Measurements from ENCODE around the gene FOXL2NB.

FOXL2NB gene

GRCh38 chr3:138933068-138933668 lies 13.8 kb upstream of the FOXL2NB start:
- no peak for DNase-seq (ENCODE audit: low read depth in 2 of 2)

DNA sequence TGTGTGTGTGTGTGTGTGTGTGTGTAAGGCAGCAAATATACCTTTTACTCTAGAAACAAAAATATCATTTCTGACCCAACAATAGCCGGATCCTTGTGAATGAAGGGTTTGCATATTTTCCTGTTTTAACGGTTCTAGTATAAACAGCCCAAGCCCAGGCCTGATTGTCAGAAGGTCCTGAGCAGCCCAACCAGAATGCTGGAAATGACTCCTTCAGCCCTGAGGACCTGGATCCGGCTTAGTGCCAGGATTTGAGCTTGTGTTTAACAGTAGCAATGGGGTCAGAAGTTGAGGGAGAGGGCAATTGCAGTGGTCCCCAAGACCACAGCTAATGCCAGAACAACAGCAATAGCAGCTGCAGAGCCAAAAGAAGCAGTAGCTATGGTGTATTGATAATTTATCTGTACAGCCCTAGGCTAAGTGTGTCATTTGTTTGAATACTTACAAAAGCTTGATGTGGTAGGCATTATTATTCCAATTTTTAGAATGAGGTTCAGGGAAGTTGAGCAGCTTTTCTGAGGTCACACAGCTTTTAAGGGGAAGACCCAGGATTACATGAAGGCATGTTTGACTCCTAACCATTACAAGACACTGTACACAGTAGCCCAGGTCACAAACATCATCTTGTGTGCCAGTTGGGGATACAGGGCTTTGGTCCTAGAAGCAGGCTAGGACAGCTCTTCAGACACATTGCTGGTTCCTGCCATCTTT lies 12.9 kb upstream of the FOXL2NB start:
- DNase-seq (ENCODE audit: low read depth in 2 of 2): no peak

GRCh38 chr3:138935505-138935862 lies 11.5 kb upstream of the FOXL2NB start:
- DNase-seq (ENCODE audit: low read depth in 2 of 2): no peak

DNA sequence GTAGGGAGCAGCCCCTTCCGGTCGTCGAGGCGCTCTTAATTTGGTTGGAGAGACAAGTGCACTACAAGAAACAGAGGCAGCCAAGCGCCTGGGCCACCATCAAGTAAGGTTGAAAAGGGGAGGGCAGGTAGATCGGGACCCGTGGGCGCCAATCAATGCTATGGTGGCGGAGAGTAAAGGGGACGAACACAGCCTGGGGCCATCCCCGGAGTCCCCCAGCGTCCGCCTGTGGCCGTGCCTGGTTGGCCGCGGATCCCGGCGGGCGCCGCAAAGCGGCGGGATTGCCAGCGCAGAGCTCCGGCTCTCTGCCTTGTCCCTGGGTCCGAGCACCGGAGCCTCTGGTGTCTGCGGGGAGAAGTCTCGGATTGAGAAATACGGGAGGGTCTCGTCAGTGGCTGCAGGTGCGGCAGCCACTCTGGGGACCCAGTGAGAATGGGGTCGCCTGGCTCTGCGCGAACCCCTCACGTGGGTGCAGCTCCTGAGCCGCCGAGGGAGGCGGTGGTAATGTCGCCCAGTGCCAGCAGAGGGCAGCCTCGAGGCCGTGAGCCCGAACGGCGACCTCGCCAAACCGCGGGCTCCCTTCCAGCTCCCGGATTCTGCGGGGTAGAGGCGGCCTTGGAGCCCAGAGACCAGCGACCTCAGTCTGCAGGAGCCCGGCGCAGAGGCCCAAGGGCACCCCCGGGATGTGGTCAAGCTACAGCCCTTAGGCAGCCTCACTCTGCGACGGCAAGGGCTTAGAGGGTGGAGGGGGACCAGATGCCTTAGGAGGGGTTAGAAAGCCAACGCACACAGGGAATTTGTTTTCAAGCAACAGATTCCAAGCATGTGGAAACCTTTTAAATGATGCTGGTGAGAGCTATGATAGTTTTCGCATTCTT lies 10.9 kb upstream of the FOXL2NB start:
- DNase-seq (ENCODE audit: low read depth in 2 of 2): peak; percentile 60 to 72

- no peak for DNase-seq (ENCODE audit: low read depth in 2 of 2)
Observed at GRCh38 chr3:138936741-138937689, 10.0 kb upstream of the FOXL2NB start.

- DNase-seq (ENCODE audit: low read depth in 2 of 2): no peak
Observed at GRCh38 chr3:138937690-138938055, 9.3 kb upstream of the FOXL2NB start.

- DNase-seq (ENCODE audit: low read depth in 2 of 2): no peak
Observed at GRCh38 chr3:138938056-138938876, 8.8 kb upstream of the FOXL2NB start.

DNA sequence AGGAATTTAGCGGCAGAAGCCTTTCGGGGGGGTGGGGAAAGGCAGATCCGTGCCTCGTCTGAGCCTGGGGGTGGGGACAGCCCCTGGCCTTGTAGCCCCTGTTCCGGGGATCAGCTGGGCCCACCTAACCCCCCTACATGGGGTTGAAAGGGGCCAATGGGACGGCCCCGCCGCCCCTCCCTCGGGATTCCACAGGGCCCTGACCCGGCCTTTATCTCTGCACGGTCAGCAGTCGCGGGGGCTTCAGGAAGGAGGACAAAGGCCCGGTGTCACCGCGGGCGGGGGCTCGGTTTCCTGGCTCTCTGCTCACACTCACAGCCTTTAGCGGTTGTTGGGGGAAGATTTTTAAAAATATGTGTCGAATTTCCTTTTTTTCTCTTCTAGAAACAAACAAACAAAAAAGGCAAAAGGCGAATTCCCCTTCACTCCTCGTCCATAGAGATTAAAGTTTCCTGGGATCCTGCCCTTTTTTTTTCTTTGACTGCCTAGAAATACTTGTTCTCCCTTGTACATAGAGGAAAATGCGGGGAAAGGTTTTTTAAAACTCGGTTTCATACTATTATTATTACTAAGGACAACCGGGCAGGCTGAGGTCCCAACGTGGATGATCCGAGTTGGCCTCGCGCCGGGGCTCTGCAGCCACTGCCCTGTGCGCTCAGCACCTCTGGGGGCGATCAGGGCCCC lies 8.0 kb upstream of the FOXL2NB start:
- DNase-seq (ENCODE audit: low read depth in 2 of 2): no peak

DNA sequence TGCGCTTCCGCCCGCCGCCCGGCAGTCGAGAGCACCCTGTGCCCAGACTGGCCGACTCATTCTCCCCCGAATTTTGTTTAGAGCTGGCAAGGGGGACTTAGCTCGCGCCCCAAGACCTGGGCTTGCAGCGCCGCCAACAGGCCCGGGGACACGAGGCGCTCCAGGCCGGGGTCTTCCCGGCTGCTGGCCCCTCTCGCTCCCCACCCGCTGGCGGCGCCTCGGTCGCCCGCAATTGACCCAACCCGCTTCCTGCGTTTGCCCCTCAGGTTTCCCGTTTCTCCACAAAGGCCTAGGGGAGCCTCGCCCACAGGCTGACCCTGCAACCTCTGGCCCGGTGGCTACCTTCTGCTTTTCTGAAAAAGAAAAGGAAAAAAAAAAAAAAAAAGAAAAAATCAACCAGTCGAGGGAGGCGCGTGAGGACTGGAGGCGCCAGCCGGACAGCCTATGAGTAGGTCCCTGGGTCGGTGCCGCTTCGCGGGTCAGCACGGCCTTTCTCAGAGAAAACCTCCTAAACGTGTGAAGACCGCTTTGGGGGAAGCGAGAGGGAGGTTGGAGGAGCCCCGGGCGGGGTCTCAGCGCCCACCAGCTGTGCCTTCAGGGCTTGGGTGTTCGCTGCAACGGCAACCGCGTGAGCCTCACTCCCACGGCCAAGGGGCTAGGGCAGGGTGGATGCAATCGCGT lies 7.3 kb upstream of the FOXL2NB start:
- no peak for DNase-seq (ENCODE audit: low read depth in 2 of 2)

DNA sequence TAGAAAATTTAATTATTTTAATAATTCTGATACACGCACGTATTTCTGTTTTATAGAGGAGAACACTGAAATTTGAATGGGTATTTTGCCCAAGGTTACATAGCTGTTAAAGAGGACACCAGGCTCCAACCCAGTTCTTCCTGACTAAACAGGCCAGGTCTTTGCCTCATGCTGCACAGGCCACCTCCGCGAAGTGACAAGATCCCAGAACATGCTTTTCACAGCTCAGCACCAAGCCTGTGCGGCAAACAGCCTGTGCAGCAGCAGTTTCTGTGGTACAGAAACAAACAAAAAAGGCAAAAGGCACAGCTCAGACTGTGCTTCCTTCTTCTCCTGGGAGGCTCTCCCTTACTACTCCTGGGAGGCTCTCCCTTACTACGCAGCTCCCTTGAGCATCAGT lies 6.6 kb upstream of the FOXL2NB start:
- no peak for DNase-seq (ENCODE audit: low read depth in 2 of 2)

- DNase-seq (ENCODE audit: low read depth in 2 of 2): no peak
Observed at GRCh38 chr3:138941259-138941885, 5.6 kb upstream of the FOXL2NB start.

- DNase-seq (ENCODE audit: low read depth in 2 of 2): no peak
Observed at GRCh38 chr3:138942271-138942670, 4.7 kb upstream of the FOXL2NB start.

DNA sequence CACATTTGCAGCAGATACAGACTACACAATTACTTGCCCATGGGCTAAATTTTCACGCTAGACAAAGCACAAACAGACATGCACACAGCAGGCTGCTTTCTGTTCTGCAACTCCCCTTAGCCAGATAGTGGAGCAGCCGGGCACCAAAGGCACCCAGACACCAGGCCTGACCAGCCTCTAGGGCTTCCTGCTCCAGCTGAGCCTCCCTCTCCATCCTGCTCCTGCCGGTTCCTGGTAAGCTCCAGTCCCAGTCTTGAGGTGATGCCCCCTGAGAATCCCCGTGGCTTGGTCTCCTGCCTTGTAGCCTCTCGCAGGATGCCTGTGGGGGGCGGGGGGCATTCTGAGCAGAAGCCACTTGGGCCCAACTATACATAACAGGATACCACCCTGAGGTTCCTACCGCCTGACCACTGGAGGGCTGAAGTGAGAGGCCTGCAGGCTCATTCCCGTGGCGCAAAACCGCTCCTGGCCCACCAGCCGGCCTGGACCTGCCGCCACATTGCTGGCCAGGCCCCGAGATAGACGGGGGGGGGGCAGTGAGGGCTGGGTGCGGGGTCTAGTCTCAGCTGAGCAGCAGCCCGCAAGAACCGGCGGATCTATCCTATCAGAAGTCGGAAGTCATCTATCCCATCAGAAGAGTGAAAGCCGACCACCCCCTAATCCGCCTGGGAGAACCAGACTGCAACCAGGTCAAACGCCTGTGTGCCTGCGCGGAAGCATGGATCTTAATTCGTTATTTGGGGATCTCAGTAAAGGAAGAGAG lies 4.0 kb upstream of the FOXL2NB start:
- no peak for DNase-seq (ENCODE audit: low read depth in 2 of 2)

GRCh38 chr3:138943724-138944653 lies 3.0 kb upstream of the FOXL2NB start:
- DNase-seq (ENCODE audit: low read depth in 2 of 2): no peak

DNA sequence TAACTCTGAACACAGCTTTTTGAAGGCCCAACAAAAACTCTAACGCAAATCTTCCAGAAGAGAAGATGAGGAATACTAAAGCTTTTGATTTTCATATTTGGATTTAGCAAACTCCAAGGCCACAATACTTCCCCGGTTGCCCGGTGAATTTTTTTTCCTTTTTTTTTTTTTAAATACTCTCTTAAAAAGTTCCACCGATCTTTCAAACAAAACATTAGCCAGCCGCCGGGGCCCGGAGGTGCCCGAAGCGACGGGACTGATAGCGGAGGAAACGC lies 2.4 kb upstream of the FOXL2NB start:
- DNase-seq (ENCODE audit: low read depth in 2 of 2): no peak

DNA sequence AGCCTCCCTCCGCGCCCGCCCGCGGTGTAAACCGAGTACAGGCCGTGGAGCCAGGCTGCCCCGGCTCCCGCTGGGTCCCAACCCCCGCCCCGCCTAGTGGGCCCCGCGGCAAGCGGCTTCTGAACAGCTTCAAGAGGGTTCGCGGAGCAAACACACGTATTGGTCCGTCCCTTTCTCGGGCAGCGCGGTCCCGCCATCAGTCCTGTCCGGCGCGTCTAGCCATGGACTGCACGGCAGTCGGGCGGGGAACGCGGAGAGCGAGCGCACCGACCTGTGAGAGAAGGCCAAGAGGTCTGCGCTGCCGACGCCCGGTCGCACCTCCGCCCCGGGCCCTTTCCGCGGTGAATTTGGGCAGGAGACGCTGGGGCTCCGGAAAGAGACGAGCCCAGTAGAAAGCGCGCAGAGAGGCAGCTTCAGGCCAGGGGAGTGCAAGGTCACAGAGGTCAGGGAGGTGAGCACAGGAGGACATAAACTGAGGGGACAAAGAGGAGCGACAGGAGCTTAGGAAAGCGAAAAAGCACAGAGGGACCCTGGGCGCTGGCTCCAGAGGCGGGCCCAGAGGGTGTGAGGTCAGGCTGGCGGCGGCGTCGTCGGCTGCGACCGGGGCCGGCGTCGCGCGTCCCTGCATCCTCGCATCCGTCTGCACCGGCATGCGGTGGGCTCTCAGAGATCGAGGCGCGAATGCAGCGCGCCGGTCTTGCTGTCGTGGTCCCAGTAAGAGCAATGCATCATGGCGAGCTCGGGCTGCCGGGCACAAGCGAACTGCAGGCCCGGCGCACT lies 1.9 kb upstream of the FOXL2NB start:
- no peak for DNase-seq (ENCODE audit: low read depth in 2 of 2)
